HG03025 (cell line): ENCODE measurements around the gene HES2.
A peak's percentile ranks its signal among the peaks of the same experiment; 100 is the strongest.
"Not testable (repeated sequence)": the region's sequence is repeated elsewhere in the genome, so short reads cannot be mapped to it uniquely, and the experiment has no call there.

ENCODE experiments used
- ATAC-seq: cut with Tn5 transposase; IDR thresholded peaks from one replicate; pipeline ENCODE4 v1.9.1; 2021; ENCODE audit warnings: mild to moderate bottlenecking, moderate library complexity; ENCODE audit not compliant: unreplicated experiment, low FRiP score

Gene HES2

GRCh38 chr1:6392809-6393399 lies 26.8 kb downstream of the HES2 start:
- peak; percentile 18 for ATAC-seq

DNA sequence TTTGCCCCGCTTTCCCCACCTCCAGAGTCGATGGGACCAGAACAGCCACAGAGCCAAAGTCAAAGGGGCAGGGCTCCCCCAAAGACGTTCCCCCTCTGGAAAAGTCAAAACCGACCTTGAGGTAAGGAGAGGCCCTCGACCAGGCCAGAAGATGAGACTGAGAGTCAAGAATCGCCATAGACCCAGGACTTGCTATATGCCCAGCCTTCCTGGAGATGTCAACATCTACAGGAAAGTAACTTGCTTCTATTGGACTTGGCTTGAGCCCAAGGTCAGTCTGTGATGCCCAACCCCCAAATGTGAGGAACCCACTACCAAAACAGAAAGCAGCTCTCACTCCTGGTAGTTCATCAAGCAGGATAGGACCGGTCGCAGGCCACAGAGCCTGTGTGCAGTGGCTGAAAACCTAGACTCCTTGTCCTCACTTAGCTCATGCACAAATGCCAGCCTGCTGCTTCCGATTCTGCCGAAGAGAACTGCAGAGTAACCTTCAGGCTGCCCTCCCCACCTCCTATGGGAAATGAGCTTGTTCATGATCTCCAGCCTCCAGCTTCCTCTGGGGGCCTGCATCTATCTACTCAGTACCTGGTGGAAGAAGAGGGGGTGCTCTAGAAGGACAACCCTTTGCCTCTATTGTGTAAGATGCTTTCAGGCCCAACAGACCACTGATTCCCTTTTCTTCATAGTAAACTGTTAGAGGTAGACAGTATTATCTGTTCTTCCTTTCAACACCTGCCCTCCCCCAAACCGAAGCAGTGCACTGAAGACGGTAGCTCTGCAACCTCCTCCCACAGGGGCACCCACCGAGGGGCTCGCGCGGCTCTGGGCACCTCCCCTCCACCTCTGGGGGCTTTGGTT lies 27.5 kb downstream of the HES2 start:
- no peak for ATAC-seq

GRCh38 chr1:6389971-6390370 lies 29.7 kb downstream of the HES2 start:
- ATAC-seq, result no peak

- no peak for ATAC-seq
Observed at GRCh38 chr1:6386371-6386949, 33.3 kb downstream of the HES2 start.

- no peak for ATAC-seq
Observed at GRCh38 chr1:6385488-6386191, 34.1 kb downstream of the HES2 start.

DNA sequence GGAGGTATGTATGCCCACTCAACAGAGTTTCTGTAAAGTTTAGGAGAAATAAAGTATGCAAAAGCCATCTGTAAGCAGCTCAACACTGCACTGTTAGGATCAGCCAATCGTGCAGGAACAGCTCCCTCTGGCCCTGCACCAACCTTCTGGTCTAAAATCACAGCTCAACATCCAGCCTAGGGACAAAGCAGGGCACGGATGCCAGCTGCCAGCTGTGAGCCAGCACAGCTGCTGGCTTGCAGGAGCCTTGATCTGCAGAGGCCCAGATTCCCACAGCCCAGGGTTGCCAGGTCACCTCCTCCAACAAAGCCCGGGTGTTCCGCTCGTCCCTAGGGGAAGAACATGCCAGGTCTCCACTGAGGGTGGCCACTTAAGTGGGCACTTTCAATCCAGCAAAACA lies 34.8 kb downstream of the HES2 start:
- no peak for ATAC-seq

GRCh38 chr1:6384135-6384534 lies 35.6 kb downstream of the HES2 start:
- no peak for ATAC-seq

GRCh38 chr1:6380037-6380436 lies 39.7 kb downstream of the HES2 start:
- no peak for ATAC-seq

DNA sequence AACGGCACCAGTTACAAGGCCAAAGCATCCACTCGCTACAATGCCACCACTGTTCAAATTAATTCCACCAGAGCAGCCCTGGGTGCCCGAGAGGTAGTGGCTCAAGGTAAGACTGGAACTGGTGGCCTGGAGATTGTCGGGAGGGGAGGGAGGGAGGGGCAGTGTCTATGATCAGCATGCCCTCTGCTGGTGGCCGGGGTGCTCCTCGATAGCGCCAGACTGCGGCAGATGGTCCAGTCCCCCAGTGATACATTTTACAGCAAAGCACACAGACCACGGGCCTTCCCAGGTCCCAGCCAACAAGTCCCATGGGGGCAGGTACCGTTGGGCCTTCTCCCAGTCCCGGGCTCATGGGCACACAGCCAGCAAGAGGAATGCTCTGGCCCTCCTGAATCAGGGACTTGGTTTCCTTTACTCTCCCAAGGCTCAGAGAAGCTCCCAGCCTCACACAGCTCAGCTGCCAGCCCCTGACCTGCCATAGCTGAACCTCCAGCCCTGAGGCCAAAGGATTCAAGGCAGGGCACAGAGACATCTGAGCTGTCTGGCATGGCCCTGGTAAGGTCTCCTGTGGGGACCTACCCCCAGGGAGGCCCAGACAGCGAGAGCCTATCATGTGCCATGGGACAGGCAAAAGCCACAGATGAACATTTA lies 41.5 kb downstream of the HES2 start:
- ATAC-seq, result no peak

DNA sequence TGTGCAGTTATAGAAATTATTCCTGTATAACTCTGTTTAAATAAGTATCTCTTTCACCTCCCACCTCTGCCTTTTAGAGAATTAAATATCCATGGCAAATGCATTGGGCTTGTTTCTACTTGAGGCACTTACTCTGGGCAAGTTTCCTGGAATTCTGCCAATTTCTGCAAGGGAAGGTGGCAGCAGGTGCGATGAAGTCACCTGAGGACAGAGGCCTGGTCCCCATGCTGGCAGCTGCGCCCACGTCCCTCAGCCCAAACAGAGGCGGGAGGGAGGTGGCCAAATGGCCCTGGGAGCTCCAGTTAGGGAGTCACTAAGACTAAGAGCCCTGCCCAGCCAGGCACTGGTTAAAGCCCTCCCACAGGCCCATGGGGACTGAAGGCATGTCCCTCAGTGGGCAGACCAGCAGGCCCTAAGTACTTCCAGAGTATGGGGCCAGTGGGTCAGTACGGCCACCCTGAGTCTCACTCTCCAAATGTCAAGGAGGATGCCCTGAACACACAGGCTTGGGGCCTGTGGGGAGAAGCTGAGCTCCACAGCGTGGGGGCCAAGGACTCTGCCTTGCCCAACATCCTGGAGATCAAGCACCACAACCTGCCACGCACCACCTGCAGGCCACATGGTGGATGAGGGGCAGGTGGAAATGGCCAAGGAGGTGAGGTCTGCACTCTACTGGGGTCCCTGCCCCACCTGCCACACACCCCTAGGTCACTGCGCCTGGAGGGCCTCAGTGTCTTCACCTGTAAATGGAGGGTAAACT lies 45.6 kb downstream of the HES2 start:
- ATAC-seq, result no peak

DNA sequence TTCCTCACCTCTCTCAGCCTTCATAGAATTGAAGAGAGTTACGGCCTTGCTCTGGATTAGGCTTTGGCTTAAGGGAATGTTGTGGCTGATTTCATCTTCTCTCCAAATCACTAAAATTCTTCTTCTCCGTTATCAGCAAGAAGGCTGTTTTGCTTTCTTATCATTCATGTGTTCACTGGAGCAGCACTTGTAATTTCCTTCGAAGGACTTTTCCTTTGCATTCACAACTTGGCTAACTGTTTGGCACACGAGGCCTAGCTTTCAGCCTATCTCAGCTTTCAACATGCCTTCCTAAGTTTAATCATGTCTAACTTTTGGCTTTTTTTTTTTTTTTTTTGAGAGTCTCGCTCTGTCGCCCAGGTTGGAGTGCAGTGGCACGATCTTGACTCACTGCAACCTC lies 47.5 kb downstream of the HES2 start:
- ATAC-seq, result not testable (repeated sequence)

DNA sequence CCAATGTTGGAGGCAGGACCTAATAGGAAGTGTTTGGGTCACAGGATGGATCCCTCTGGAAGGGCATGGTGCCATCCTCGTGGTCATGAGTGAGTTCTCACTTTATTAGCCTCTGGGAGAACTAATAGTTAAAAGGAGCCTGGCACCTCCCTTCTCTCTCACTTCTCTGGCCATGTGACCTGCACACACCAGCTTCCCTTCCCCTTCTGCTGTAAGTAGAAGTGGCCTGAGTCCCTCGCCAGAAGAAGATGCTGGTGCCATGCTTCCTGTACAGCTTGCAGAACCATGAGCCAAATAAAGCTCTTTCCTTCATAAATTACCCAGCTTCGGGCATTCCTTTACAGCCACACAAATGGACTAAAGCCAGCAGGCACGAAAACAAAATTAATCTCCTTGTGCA lies 49.7 kb downstream of the HES2 start:
- ATAC-seq, result no peak

DNA sequence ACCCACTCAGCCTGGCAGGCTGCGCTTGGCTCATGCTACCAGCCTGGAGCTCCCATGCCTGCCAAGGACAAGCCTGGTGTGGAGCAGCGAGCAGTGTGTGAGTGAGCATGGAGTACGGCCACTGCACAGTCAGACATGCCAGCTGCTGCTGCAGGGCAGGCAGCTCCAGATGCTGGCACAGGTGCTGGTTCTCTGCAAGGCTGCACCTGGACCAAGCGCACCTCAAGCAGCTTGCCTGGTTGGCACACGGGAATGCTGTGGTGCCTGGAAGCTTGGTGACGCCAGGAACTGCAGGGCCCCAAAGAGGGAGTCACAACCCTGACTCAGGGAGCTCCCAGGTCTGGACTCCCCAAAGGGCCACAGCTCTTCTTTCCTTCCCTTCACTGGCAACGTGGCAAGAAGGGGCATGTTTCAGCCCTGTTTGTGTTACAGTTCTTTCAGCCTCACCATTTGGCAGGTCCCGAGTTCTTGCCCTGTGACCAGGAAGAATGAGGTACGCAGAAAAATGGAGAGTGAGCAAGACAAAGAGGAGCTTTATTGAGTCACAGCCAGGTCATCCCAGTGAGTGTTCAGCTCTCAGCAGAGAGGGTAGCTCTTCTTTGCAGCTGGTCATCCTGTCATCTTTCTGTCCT lies 52.2 kb downstream of the HES2 start:
- no peak for ATAC-seq

- ATAC-seq, result no peak
Observed at GRCh38 chr1:6365047-6365446, 54.7 kb downstream of the HES2 start.

- ATAC-seq, result not testable (repeated sequence)
Observed at GRCh38 chr1:6363085-6363884, 56.4 kb downstream of the HES2 start.
